Testis (tissue), 2 donors: Measurements from ENCODE around the gene IQUB.

Experiments used
- CTCF ChIP-seq, 3 experiments: fragments of 450-650 bp in 2 of 3; fragments of 200-600 bp in 1 of 3; sonication (generic) in 1 of 3; IDR thresholded peaks; one replicate each; pipeline ENCODE4 v1.5.1; 2016 to 2019; ENCODE audit warnings: antibody characterized with exemption in 3 of 3, mild to moderate bottlenecking in 2 of 3, moderate library complexity in 1 of 3
- POLR2A ChIP-seq: fragments of 450-650 bp; IDR thresholded peaks from one replicate; pipeline ENCODE4 v1.6.1; 2017; ENCODE audit warnings: antibody characterized with exemption, mild to moderate bottlenecking, moderate library complexity

DNA sequence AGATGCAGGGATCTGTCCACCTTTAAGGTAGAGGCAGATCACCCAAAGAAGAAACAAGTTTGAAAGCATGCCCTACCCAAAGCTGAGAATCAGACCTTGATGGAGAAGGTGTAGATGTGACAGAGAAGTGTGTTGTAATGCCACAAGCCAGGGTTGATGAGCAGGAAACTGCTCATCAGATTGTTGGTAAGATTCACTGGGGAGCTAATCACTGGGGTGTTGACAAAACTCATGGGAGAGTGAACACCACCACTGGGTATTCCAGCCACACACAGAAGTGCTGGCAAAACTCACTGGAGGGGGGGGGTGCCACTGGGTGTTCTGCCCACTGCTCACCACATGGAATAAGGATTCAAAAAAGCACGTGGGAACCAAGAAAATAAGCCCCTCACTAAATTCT is 95.2 kb downstream of the IQUB start:
- no peak for TF ChIP-seq CTCF (IDR thresholded peaks at IDR 0.05)
- TF ChIP-seq POLR2A = no peak
